HG02981 (cell line): ENCODE measurements around the gene PITPNC1.
"Not testable (repeated sequence)": the region's sequence is repeated elsewhere in the genome, so short reads cannot be mapped to it uniquely, and the experiment has no call there.

ENCODE experiments used
- ATAC-seq: cut with Tn5 transposase; IDR thresholded peaks from one replicate; pipeline ENCODE4 v1.9.1; 2021; ENCODE audit warnings: mild to moderate bottlenecking, moderate library complexity; ENCODE audit not compliant: unreplicated experiment

PITPNC1 gene

DNA sequence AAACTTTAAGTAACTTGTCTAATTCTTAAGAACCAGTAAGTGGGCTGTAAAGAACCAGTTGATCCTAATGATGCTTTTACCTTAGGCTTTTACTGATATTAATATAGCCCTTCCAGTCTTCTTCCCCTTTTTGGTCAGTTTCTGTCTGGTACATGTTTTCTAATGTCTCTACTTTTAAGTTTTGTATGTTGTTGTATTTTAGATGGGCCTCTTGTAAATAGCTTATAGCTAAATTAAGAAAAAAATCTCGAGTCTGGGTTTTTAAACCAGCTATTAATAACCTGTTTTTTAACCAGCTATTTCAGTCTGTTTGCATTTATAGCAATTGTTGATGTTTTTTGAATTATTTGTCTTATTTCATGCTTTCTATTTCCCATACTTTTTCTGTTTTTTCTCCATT, 79.0 kb downstream of the PITPNC1 start:
- no peak for ATAC-seq

DNA sequence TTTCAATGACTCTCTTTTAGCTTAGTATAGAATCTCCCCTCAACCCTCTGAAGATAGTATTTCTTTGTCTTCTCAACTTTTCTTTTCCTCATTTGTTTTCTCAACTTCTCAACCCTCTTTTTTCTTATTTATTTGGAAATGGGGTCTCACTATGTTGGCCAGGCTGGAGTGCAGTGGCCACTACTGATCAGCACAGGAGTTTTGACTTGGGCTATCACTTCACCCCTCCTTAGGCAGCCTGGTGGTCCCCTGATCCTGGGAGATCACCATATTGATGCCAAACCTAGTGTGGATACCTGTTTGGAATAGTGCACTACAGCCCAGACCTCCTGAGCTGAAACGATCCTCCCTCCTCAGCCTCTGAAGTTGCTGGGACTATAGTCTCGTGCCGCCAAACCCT, 79.8 kb downstream of the PITPNC1 start:
- ATAC-seq = no peak

DNA sequence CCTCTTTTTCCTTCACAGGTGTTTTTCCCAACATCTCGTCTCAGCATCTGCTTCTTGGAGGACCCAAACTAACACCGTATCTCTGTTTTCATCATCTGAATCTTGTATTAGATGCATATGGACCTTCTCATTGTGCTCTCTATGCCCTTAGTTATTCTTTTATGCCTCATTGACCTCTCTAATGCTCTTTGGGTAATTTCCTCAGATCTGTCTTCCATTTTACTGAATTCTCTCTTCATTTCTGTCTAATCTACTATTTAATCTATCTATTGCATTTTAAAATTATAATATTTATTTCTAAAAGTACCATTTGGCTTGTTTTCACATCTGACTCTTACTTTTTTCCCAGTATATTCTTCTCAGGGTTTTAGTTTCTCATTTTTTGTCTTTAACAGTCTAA, 81.1 kb downstream of the PITPNC1 start:
- ATAC-seq = no peak

DNA sequence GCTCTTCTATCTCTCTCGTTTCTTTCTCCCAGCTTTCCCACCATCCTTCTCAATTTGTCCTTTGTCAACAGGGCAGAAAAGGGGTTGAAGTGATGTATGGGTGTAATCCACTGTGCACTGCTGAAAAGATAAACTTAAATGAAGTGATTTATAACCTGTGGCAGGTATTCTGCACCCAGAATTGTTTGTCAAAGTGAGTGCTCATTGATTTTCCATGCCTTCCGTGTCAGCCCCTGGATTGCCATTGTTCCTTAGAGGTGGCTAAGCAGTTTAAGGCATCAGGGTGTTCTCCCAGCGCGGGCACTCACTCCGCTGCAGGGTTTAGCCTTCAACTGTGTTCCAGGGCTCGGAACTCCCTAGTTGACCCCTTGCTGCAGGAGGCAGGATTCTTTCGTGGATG, 82.9 kb downstream of the PITPNC1 start:
- no peak for ATAC-seq

DNA sequence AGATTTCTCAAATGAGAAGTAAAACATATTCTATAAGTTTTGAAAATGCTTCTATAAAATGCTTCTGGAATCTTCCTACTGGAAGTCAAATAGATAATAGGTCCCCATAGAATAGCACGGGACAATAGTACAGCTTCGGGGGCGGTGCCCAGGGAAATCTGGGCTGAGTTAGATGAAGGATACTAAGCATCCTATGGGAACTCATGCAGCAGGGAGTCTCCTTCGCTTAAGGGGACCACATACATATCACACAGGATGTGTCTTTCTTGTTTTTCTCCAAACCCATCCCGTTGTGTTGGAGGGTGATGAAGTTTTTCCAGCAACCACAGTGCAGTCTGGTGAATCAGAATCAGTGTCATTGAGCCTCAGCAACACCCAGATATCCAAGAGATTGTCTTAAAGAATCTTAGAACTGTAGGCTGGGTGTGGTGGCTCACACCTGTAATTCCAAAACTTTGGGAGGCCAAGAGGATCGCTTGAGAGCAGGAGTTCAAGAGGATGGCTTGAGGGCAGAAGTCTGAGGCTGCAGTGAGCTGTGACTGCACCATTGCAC, 84.2 kb downstream of the PITPNC1 start:
- no peak for ATAC-seq

DNA sequence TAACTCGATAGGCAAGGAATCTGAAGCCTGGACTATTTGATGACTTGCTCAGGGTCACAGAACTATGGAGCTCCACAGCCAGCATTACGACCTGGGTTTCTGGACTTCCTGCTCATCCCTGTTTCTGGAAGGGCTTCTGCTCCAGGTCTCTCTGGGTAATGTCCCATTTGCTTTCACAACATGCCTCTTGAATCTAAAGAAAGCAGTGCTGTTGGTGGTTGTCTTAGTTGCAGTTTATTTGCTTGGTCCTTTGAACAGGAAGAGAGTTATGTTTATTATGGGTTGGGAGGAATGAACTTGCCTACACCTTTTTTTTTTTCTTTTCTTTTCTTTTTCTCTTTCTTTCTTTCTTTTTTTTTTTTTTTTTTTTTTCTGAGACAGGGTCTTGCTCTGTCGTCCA, 84.8 kb downstream of the PITPNC1 start:
- no peak for ATAC-seq

DNA sequence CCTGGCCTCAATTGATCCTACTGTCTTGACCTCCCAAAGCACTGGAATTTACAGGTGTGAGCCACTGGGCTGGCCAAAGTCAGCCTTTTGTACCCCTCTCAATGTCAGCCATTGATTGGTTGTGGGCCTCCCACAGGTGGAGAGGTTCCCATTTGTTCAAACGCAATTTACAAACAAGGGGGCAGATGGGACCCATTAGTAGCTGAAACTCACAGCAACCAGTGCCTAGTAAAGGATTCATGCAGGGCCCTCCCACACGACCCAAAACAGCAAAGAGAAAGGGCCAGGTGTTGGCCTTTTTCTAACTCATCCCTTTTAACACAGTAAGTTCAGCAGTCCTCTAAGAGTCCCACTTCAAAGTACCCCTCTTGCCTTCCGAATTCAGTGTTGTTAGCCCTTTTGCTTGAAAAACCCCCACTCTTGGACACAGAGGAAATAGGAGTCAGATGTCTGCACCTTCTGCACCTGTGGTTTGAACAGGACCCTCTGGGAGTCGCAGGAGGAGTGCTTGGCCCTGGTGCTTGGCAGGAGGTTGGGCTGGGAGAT, 89.2 kb downstream of the PITPNC1 start:
- ATAC-seq = no peak

DNA sequence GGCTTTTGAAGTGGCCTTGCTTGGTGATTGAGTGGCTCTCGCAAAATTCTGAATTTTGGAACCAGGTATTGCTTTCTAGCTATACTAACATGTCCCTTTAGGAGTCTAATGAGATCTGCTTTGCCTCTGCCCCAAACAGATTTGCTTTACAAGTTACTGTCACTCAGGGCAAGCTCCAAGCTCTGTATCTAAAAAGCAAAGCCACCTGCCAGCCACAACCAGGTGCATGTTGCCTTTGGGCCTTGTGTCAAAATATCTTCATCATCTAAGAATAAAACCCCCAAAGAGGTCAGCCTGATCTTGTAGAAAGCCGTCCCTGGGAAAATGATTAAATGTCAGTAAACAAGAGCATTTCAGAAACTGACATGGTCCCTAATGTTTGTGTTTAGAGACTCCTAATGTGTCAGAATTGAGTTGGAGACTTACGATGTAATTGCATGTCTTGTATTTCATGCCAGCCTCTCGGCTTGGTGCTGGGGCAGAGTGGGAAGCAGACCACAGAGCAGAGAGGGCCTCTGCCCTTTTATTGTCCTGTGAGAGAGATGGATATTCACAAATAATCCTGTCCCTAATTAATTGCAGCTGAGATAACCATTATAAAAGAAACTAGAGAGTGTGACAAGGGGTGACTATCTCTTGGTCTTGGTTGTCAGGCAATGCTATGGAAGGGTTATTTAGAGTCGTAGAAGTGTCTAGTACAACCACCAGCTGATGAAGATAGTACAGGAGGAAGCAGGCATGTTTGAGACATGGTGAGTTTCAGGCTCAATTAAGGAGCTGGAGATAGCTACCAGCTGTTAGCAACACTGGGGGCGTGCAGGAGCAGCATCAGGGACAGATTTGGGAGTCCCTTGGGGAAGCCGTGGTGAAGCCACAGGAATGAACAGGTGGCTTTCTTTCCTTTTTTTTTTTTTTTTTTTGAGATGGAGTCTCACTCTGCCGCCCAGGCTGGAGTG, 90.7 kb downstream of the PITPNC1 start:
- ATAC-seq = no peak

DNA sequence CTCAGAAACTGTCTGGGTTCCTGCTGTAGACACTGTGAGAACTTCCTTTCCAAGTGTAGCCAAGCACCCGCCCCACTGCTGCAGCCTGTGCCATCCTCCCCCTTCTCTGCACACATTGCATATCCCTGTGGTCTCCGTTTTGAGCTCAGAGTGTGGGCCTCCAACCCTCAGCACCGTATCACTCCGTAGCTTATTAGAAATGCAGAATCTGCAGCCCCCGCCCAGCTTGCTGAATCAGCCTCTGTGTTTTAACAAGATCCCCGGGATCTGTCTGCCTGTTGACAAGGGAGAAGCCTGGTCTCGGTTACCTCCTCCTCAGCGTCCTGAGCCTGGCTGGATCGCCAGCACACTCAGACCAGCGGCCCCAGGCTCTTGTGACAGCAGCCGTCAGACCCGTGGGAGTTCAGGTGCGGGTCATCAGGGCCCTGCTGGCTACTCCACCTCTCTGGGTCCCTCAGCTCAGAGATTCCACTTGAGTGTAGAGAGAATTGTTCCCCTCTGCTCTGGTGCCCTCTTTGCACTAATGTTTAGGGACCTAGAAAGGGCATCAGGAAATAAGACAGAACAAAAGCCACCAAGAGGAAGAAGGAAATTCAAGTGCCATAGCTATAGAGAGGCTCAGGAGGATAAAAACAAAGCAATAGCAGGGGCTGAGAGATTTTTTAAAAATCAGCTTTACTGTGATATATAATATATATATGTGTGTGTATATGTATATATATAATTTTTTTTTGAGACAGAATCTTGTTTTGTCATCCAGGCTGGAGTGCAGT, 92.3 kb downstream of the PITPNC1 start:
- ATAC-seq = no peak

DNA sequence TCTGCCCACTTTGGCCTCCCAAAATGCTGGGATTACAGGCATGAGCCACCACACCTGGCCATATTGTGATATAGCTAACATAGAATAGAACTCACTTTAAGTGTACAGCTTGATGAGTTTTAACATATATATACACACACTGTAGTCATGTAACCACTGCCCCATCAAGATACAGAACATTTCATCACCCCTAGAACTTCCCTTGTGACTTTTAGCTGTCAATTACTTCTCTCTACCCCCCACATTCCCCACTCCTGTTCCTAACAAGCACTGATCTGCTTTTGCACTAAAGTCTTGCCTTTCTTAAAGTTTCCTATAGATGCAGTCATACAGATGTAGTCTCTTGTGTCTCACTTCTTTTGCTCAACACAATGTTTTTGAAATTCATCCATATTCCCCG, 93.1 kb downstream of the PITPNC1 start:
- ATAC-seq = no peak

DNA sequence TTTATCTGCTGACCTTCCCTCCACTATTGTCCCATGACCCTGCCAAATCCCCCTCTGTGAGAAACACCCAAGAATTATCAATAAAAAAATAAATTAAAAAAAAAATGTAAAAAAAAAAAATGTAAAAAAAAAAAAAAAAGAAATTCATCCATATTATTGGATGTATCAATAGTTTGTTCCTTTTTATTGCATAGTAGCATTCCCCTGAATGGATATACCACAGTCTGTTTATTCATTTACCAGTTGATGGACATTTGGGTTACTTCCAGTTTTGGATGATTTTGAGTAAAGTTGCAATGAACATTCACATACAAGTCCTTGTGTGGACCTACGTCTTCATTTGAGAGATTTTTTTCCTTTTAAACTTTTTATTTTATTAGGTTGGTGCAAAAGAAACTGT, 94.0 kb downstream of the PITPNC1 start:
- ATAC-seq = no peak

DNA sequence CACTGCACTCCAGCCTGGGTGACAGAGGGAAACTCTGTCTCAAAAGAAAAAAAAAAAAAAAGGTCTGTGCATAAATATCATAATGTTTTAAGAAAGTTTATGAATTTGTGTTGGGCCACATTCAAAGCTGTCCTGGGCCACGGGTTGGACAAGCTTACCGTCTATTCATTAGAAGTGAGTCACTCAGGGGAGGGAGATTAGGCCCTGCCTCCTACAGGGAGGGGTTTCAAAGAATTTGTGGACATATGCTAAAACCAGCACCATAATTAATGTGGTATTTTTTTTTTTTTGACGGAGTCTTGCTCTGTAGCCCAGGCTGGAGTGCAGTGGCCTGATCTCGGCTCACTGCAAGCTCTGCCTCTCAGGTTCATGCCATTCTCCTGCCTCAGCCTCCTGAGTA, 95.5 kb downstream of the PITPNC1 start:
- ATAC-seq = not testable (repeated sequence)

DNA sequence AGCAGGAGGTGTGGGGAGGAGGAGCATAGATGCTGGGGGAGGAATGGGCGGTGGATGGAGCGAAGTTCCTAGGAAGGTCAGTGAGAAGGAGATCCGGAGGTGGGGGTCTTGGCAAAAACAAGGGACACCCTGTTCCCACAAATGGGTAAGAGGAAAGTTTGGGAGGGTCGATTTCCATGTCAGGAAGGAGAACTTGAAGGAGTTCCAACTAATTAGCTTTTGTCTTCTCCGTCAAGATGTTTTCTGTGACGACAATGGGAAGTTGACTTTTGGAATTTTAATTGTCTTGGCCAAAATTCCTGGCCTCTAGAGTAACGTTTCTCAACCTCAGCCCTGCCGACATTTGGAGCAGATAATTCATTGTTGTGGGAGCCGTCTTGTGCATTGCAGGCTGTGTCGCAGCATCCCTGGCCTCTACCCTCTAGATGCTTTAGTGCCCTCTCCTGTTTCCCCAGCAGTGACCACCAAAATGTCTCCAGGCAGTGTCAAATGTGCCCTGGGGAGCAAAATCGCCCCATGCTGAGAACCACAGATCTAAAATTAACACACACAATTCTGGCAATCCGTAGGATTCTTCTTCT, 97.1 kb downstream of the PITPNC1 start:
- no peak for ATAC-seq

DNA sequence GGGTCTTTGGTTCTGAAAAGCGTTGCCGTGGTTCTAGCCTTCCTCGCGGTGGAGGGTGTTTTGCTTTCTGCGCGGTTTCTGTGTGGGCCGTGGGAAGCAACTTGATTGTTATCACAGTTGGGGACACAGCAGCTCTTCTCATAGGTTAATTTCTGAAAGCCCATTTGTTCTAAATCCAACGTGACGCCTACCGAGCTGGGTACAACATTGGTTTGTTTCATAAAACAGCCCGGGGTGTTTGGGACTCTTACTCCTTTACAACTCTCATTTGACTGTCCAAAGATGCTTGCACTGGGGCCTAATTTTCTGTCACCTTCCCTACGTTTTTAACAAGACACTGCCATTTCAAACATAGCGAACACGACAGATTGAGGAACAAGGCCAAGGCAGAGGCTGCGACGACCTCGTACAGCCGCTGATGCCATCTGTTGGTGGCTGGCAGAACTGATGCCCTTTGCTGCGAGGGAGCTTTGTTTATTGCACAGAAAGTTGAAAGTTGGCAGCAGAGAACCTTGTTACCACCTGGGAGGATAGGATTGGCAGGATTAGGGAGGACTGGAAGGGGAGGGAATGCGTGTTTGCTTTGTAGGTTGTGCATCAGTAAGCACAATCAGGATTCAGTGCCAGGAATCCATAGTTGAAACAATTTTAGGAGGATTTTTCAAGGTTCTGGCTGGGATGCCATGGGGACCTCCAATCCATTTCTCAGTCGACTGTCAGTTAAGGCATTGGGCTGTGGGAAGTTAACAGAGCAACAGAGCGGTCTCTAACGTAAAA, 98.3 kb downstream of the PITPNC1 start:
- peak; percentile 87 for ATAC-seq

DNA sequence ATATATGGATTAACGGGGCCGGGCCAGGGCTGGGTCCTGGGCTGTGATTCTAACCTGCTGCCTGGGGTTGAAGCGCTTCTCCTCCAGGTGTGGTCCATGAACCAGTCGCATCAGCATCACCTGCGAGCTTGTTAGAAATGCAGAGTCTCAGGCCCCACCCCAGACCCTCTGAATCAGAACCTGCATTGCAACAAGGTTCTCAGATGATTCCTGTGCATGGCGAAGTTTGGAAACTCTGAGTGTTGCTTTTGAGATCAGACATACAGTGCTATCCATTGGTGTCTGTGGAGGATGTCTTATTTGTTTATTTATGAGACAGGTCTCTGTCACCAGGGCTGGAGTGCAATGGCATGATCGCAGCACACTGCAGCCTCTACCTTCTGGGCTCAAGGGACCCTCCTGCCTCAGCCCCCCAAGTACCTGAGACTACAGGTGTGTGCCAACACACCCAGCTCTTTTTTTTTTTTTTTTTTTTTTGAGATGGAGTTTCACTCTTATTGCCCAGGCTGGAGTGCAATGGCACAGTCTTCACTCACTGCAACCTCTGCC, 99.8 kb downstream of the PITPNC1 start:
- no peak for ATAC-seq

DNA sequence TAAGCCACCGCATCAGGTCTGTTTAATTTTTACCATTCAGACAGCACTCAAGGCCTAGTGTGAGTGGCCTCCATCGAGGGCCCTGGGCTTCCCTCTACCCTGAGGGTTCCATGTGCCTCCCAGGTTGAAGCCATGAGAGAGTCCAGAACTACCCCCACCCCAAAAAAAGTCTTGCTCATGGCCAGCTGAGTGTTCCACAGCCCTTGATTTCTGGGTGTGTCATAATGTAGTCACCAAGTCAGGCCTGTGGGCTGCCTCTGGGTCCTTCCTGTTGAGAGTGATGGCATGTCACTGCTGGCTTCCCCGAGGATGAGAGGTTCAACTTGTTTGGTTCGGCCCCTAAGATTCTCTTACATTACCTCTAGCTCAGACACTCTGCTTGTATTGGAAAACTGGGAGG, 100.6 kb downstream of the PITPNC1 start:
- ATAC-seq = no peak

DNA sequence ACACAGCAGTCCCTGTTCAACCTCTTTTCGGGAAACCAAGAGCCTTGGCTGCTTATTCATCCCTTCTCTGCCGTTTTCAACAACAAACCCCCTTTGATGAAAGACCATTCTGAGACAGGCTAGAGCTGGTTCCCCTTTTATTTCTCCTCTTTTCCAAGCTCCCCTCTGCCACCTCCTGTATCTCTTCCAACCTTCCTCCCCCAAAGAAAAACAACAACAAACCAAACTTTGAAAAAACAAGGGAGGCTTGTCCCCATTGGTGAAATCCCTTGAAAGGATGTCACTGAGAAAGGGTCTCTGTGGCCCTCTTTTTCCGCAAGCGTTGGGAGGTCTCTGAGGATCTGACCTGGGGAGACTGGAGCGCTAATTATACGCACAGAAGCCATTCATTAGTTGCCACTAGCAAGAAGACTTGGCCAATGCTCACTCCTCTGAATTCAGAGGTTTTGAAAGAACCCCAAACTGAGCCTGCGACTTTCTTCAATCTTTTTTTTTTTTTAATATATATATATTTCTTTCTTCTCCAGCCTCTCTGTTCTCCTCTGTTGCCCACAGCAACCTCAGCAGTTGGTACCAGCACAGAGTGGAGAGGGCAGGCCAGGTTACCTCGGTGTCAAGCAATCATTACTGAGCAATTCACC, 101.4 kb downstream of the PITPNC1 start:
- no peak for ATAC-seq

DNA sequence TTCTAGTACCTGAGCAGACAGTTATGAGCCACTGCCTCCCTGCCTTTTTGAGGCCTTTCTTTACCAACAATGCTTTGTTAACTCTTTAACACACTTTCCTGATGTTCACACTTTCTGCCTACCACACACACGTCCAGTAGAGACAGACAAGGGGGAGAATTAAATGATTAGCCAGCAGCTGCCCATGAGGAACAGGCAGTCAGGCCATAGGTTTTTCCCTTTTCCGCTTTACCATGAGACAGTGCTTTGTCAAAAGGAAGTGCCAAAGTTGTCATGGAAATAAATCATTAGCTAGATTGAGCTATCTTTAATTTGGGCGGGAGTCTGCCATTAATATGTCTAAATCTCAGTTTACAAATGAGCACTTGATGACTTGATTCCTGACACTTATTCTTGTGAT, 102.1 kb downstream of the PITPNC1 start:
- no peak for ATAC-seq

DNA sequence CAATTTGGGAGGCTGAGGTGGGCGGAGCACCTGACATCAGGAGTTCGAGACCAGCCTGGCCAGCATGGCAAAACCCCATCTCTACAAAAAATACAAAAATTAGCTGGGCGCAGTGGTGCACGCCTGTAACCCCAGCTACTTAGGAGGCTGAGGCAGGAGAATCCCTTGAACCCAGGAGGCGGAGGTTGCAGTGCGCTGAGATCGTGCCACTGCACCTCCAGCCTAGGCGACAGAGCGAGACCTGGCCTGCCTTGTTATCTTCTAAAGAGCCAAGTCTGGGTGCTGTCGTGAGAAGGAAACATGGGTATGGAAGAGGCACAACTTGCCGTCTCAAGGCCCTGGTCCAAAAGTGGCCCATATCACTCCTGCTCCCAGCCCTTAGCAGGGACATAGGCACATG, 103.9 kb downstream of the PITPNC1 start:
- not testable (repeated sequence) for ATAC-seq

DNA sequence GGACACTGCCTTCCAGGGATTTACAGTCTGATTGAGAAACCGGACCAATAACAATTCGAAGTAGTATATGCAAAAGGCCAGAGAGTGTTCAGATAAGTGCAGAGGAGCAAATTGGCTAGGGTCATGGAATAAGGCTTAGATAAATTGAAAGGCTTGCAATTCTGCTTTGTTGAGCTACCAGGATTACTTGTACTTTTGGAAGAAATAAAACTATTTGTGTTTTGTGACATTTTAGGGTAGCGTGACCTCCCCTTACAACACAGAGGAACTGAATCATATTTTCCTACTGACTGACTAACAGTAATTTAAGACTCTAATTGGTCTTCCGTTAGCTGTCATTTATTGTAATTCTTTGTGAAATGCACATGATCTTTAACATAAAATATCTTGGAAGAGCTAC, 104.7 kb downstream of the PITPNC1 start:
- ATAC-seq = no peak
